Endothelial cell (in vitro differentiated cells): Measurements from ENCODE around the gene LPIN1. TPM values are rescaled to one million over a fixed set of nuclear protein-coding genes. Genes with fewer than 3 reads are reported as not detected.
"Not testable (repeated sequence)": the region's sequence is repeated elsewhere in the genome, so short reads cannot be mapped to it uniquely, and the experiment has no call there.

Source experiments
- DNase-seq: peaks from one replicate; pipeline ENCODE4 v3.0.0; 2021; ENCODE audit warnings: low spot score
- H3K27ac Mint-ChIP-seq: one replicate; pipeline ENCODE4 v1.8.0; 2021; ENCODE audit warnings: mixed read lengths, inconsistent platforms; ENCODE audit not compliant: unreplicated experiment
- H3K27me3 Mint-ChIP-seq: one replicate; pipeline ENCODE4 v1.8.0; 2021; ENCODE audit warnings: mild to moderate bottlenecking, moderate library complexity, mixed read lengths, inconsistent platforms; ENCODE audit not compliant: unreplicated experiment
- H3K36me3 Mint-ChIP-seq: one replicate; pipeline ENCODE4 v1.8.0; 2021; ENCODE audit warnings: mild to moderate bottlenecking, low read depth, mixed read lengths, inconsistent platforms; ENCODE audit not compliant: unreplicated experiment
- H3K4me1 Mint-ChIP-seq: one replicate; pipeline ENCODE4 v1.8.0; 2021; ENCODE audit warnings: mild to moderate bottlenecking, mixed read lengths, inconsistent platforms; ENCODE audit not compliant: unreplicated experiment
- H3K4me3 Mint-ChIP-seq: one replicate; pipeline ENCODE4 v1.8.0; 2021; ENCODE audit warnings: mild to moderate bottlenecking, mixed read lengths, inconsistent platforms; ENCODE audit not compliant: unreplicated experiment
- H3K9me3 Mint-ChIP-seq: one replicate; pipeline ENCODE4 v1.8.0; 2021; ENCODE audit warnings: mixed read lengths, inconsistent platforms; ENCODE audit not compliant: unreplicated experiment
- total RNA-seq: library from RNA; stranded (reverse); fragmentation: NEBNext Ultra II Directional; extraction: Animal tissue kit (Norgen Biotek cat#: 25700); gene quantifications from one replicate; pipeline ENCODE4 v1.2.1, GENCODE V29; 2021; ENCODE audit not compliant: unreplicated experiment
- TF ChIP-seq, protein P1 (sequence below): fragments of 200-600 bp; sonication (generic); IDR thresholded peaks from one replicate; pipeline ENCODE4 v1.5.0; 2021; ENCODE audit warnings: antibody characterized with exemption; ENCODE audit not compliant: unreplicated experiment

Gene LPIN1
- total RNA-seq, 1 donor from 2014 or later: 16.4 TPM

DNA sequence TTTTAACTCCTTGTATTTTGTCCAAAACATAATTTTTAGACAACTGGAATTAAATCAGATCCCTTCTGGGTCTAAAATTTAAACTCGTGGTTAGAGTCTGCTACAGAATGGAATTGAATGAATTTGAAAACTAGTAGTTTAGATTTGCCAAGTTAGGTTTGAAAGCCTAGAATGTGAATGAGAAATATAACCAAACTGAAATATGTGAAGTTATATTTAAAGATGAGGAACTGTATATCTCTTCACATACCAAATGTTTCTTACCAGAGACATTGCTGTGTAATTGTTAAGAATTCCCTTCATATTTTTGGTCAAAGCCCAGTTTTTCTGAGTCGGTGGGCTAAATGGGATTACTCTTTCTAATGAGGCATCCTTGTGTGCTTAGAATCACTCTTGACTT, 74.2 kb downstream of the LPIN1 start:
- DNase-seq: no peak
- Mint-ChIP-seq H3K4me1 (no peaks in the 10 kb centered on the region), H3K36me3 (peaks cover 43% of the 10 kb centered on the region), H3K4me3 (no peak overlapping the region), H3K27me3 (peaks cover 4% of the 10 kb centered on the region), H3K27ac (no peak overlapping the region), H3K9me3 (no peaks in the 10 kb centered on the region)
- TF ChIP-seq, protein P1, sequence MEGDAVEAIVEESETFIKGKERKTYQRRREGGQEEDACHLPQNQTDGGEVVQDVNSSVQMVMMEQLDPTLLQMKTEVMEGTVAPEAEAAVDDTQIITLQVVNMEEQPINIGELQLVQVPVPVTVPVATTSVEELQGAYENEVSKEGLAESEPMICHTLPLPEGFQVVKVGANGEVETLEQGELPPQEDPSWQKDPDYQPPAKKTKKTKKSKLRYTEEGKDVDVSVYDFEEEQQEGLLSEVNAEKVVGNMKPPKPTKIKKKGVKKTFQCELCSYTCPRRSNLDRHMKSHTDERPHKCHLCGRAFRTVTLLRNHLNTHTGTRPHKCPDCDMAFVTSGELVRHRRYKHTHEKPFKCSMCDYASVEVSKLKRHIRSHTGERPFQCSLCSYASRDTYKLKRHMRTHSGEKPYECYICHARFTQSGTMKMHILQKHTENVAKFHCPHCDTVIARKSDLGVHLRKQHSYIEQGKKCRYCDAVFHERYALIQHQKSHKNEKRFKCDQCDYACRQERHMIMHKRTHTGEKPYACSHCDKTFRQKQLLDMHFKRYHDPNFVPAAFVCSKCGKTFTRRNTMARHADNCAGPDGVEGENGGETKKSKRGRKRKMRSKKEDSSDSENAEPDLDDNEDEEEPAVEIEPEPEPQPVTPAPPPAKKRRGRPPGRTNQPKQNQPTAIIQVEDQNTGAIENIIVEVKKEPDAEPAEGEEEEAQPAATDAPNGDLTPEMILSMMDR: no peak

DNA sequence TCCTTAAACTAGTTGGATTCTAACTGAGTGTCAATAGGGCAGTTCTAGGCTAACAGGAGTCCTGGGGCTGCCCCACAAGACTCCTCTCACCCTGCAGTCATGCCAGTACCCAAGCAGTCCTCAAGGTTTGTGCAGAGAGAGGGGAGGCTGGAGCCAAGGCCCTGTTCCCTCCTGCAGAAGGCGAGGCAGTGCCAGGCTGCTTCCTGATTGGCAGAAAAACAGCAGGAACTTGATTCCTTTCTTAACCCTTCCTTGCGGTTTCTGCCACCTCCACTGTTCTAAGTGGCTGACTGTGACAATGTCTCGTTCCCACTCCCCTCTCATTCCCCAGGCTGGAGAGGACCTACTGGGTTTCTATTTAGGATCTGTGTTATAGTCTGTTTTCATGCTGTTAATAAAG, 75.3 kb downstream of the LPIN1 start:
- Mint-ChIP-seq H3K9me3 (no peaks in the 10 kb centered on the region), H3K4me1 (no peaks in the 10 kb centered on the region), H3K27ac (no peak overlapping the region), H3K36me3 (peaks cover 40% of the 10 kb centered on the region), H3K4me3 (no peak overlapping the region), H3K27me3 (peaks cover 4% of the 10 kb centered on the region)
- DNase-seq: no peak
- TF ChIP-seq, protein P1: no peak

GRCh38 chr2:11822359-11822745, 75.9 kb downstream of the LPIN1 start:
- H3K36me3 Mint-ChIP-seq: peaks cover 35% of the 10 kb centered on the region
- DNase-seq, H3K4me3 Mint-ChIP-seq, H3K27ac Mint-ChIP-seq, H3K27me3 Mint-ChIP-seq, H3K4me1 Mint-ChIP-seq, H3K9me3 Mint-ChIP-seq: not testable (repeated sequence)

DNA sequence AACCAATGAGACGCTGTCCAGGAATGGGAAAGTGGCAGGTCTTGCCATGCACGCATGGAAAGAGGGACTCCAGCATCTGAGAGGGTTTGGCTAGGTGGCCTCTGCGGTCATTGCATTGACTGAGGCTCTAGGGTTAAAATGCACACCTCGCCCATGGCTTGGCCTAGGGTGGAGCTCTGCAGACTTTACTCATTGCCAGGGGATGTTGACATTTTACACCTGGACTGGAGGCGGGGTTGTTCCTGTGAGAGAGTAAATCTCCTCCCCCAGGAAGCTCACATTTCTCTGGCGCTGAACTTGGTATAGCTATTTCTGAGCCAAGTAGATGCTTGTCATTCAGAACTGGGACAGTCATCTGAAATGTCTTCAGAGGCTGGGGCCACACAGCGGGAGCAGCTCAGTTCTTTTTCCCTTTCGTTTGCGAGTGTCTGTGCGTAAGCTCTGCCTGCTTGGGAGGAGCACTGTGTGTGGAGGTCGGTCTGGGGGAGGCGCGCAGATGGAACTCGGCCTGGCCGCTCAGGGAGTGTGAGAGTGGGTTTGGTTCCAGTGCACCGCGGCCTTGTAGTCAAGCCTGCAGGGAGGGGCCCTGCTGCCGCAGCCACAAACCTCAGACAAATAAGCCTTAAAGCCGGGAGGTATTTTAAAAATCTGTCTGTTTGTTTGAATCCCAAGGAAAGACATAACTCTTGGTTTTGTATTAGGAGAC, 76.5 kb downstream of the LPIN1 start:
- TF ChIP-seq, protein P1: no peak
- DNase-seq: no peak
- peaks cover 33% of the 10 kb centered on the region for H3K36me3 Mint-ChIP-seq
- no peaks in the 10 kb centered on the region for H3K9me3 Mint-ChIP-seq
- H3K27ac Mint-ChIP-seq: no peak overlapping the region
- H3K4me1 Mint-ChIP-seq: no peaks in the 10 kb centered on the region
- H3K4me3 Mint-ChIP-seq: no peak overlapping the region
- peaks cover 1% of the 10 kb centered on the region for H3K27me3 Mint-ChIP-seq

- Mint-ChIP-seq H3K4me3 (no peak overlapping the region), H3K27me3 (no peaks in the 10 kb centered on the region), H3K36me3 (peaks cover 28% of the 10 kb centered on the region), H3K4me1 (peaks cover 6% of the 10 kb centered on the region), H3K9me3 (no peaks in the 10 kb centered on the region), H3K27ac (no peak overlapping the region)
- TF ChIP-seq, protein P1: no peak
- DNase-seq: no peak
Observed at GRCh38 chr2:11824901-11825828, 78.7 kb downstream of the LPIN1 start.
